Stimulated activated naive B cell treated with anti-CD40 and anti-IgM and Interleukin-4, amounts not matched to agents 10 μg/mL and 1 μg/mL and 100 μg/mL, for 72 hours (primary cell): ENCODE measurements around the gene PPP1R3F.

Experiments
- ATAC-seq, 2 donors: fragments of 150-1000 bp; cut with Tn5 transposase; replicated peaks; 2 replicates each; pipeline ENCODE4 v1.10.0; 2021; ENCODE audit warnings: moderate library complexity in 1 of 2
- DNase-seq: peaks from one replicate; pipeline ENCODE4 v3.0.0; 2021
- H3K27ac Mint-ChIP-seq: one replicate; pipeline ENCODE4 v1.8.0; 2022; ENCODE audit warnings: mild to moderate bottlenecking, mixed read lengths
- H3K27me3 Mint-ChIP-seq, 2 donors: one replicate each; pipeline ENCODE4 v1.8.0; 2022; ENCODE audit warnings: mixed read lengths in 2 of 2
- H3K36me3 Mint-ChIP-seq, 2 donors: one replicate each; pipeline ENCODE4 v1.8.0; 2022; ENCODE audit warnings: mixed read lengths in 2 of 2, mild to moderate bottlenecking in 1 of 2
- H3K4me1 Mint-ChIP-seq, 2 donors: one replicate each; pipeline ENCODE4 v1.8.0; 2022; ENCODE audit warnings: mixed read lengths in 2 of 2, mild to moderate bottlenecking in 1 of 2
- H3K4me3 Mint-ChIP-seq, 2 donors: one replicate each; pipeline ENCODE4 v1.8.0; 2022; ENCODE audit warnings: mild to moderate bottlenecking in 2 of 2, mixed read lengths in 2 of 2, moderate library complexity in 1 of 2
- H3K9me3 Mint-ChIP-seq, 2 donors: one replicate each; pipeline ENCODE4 v1.8.0; 2022; ENCODE audit warnings: mixed read lengths in 2 of 2, mild to moderate bottlenecking in 1 of 2

PPP1R3F gene

GRCh38 chrX:49273181-49273727 is 3.7 kb downstream of the PPP1R3F start:
- H3K27me3 Mint-ChIP-seq = no peaks in the 10 kb centered on the region
- no peak for DNase-seq
- peaks cover 15 to 46% of the 10 kb centered on the region in 2 donors for H3K4me1 Mint-ChIP-seq
- H3K9me3 Mint-ChIP-seq = no peaks in the 10 kb centered on the region
- H3K36me3 Mint-ChIP-seq = peaks cover 15 to 16% of the 10 kb centered on the region in 2 donors
- peak overlapping the region in 1 of 2 donors; percentile 22 for H3K4me3 Mint-ChIP-seq
- H3K27ac Mint-ChIP-seq = no peak overlapping the region
- no peak for ATAC-seq

- Mint-ChIP-seq H3K36me3 (peaks cover 10 to 12% of the 10 kb centered on the region in 2 donors), H3K4me1 (peaks cover 12 to 38% of the 10 kb centered on the region in 2 donors), H3K4me3 (no peak overlapping the region), H3K27ac (no peak overlapping the region), H3K9me3 (no peaks in the 10 kb centered on the region), H3K27me3 (no peaks in the 10 kb centered on the region)
- no peak for ATAC-seq
- no peak for DNase-seq
Observed at GRCh38 chrX:49276207-49276606, 6.6 kb downstream of the PPP1R3F start.

- Mint-ChIP-seq H3K27ac (no peak overlapping the region), H3K4me3 (no peak overlapping the region), H3K27me3 (no peaks in the 10 kb centered on the region), H3K4me1 (peaks cover 10 to 34% of the 10 kb centered on the region in 2 donors), H3K36me3 (peaks cover 7 to 11% of the 10 kb centered on the region in 2 donors), H3K9me3 (no peaks in the 10 kb centered on the region)
- DNase-seq = no peak
- no peak for ATAC-seq
Observed at GRCh38 chrX:49276671-49277534, 7.3 kb downstream of the PPP1R3F start.

- H3K36me3 Mint-ChIP-seq = peaks cover 11 to 13% of the 10 kb centered on the region in 2 donors
- H3K4me1 Mint-ChIP-seq = peaks cover 9 to 36% of the 10 kb centered on the region in 2 donors
- ATAC-seq (no peak), DNase-seq (no peak)
- H3K27me3 Mint-ChIP-seq = peaks cover 0 to 1% of the 10 kb centered on the region in 2 donors
- H3K9me3 Mint-ChIP-seq = no peaks in the 10 kb centered on the region
- H3K4me3 Mint-ChIP-seq = no peak overlapping the region
- H3K27ac Mint-ChIP-seq = no peak overlapping the region
Observed at GRCh38 chrX:49277535-49277830, 7.9 kb downstream of the PPP1R3F start.

GRCh38 chrX:49278081-49278480 is 8.5 kb downstream of the PPP1R3F start:
- no peak for ATAC-seq
- Mint-ChIP-seq H3K27me3 (peaks cover 0 to 6% of the 10 kb centered on the region in 2 donors), H3K4me3 (no peak overlapping the region), H3K4me1 (peaks cover 5 to 33% of the 10 kb centered on the region in 2 donors), H3K36me3 (peaks cover 11 to 15% of the 10 kb centered on the region in 2 donors), H3K27ac (peak overlapping the region; percentile 4), H3K9me3 (no peaks in the 10 kb centered on the region)
- no peak for DNase-seq

GRCh38 chrX:49282647-49283011 is 13.0 kb downstream of the PPP1R3F start:
- Mint-ChIP-seq H3K4me1 (peaks cover 0 to 10% of the 10 kb centered on the region in 2 donors), H3K4me3 (no peak overlapping the region), H3K27ac (no peak overlapping the region), H3K27me3 (peaks cover 0 to 6% of the 10 kb centered on the region in 2 donors), H3K9me3 (no peaks in the 10 kb centered on the region), H3K36me3 (peaks cover 2 to 8% of the 10 kb centered on the region in 2 donors)
- no peak for DNase-seq
- no peak for ATAC-seq

GRCh38 chrX:49284212-49284611 is 14.6 kb downstream of the PPP1R3F start:
- H3K27ac Mint-ChIP-seq = no peak overlapping the region
- peaks cover 0 to 10% of the 10 kb centered on the region in 2 donors for H3K4me1 Mint-ChIP-seq
- no peak overlapping the region for H3K4me3 Mint-ChIP-seq
- ATAC-seq = no peak
- peaks cover 0 to 6% of the 10 kb centered on the region in 2 donors for H3K27me3 Mint-ChIP-seq
- no peaks in the 10 kb centered on the region for H3K9me3 Mint-ChIP-seq
- no peak for DNase-seq
- peaks cover 2 to 8% of the 10 kb centered on the region in 2 donors for H3K36me3 Mint-ChIP-seq

- H3K27me3 Mint-ChIP-seq = peaks cover 0 to 8% of the 10 kb centered on the region in 2 donors
- no peak overlapping the region for H3K27ac Mint-ChIP-seq
- peaks cover under 1 to 8% of the 10 kb centered on the region in 2 donors for H3K36me3 Mint-ChIP-seq
- peaks cover under 1 to 6% of the 10 kb centered on the region in 2 donors for H3K4me1 Mint-ChIP-seq
- no peak for ATAC-seq
- no peaks in the 10 kb centered on the region for H3K9me3 Mint-ChIP-seq
- DNase-seq = no peak
- H3K4me3 Mint-ChIP-seq = no peak overlapping the region
Observed at GRCh38 chrX:49286136-49286535, 16.5 kb downstream of the PPP1R3F start.

GRCh38 chrX:49286581-49286980 is 17.0 kb downstream of the PPP1R3F start:
- peaks cover 0 to 10% of the 10 kb centered on the region in 2 donors for H3K27me3 Mint-ChIP-seq
- ATAC-seq = no peak
- peaks cover 1 to 7% of the 10 kb centered on the region in 2 donors for H3K4me1 Mint-ChIP-seq
- H3K27ac Mint-ChIP-seq = no peak overlapping the region
- H3K4me3 Mint-ChIP-seq = no peak overlapping the region
- no peaks in the 10 kb centered on the region for H3K9me3 Mint-ChIP-seq
- H3K36me3 Mint-ChIP-seq = peaks cover 0 to 8% of the 10 kb centered on the region in 2 donors
- no peak for DNase-seq

- Mint-ChIP-seq H3K27me3 (peaks cover 0 to 11% of the 10 kb centered on the region in 2 donors), H3K9me3 (no peaks in the 10 kb centered on the region), H3K36me3 (peaks cover 0 to under 1% of the 10 kb centered on the region in 2 donors), H3K27ac (no peak overlapping the region), H3K4me3 (no peak overlapping the region), H3K4me1 (peaks cover 6 to 10% of the 10 kb centered on the region in 2 donors)
- no peak for DNase-seq
- no peak for ATAC-seq
Observed at GRCh38 chrX:49287665-49288064, 18.1 kb downstream of the PPP1R3F start.

- peaks cover 0 to 8% of the 10 kb centered on the region in 2 donors for H3K27me3 Mint-ChIP-seq
- H3K4me1 Mint-ChIP-seq = peaks cover 6 to 9% of the 10 kb centered on the region in 2 donors
- H3K36me3 Mint-ChIP-seq = no peaks in the 10 kb centered on the region
- DNase-seq = no peak
- no peaks in the 10 kb centered on the region for H3K9me3 Mint-ChIP-seq
- no peak for ATAC-seq
- H3K27ac Mint-ChIP-seq = no peak overlapping the region
- H3K4me3 Mint-ChIP-seq = no peak overlapping the region
Observed at GRCh38 chrX:49290215-49290614, 20.6 kb downstream of the PPP1R3F start.

- Mint-ChIP-seq H3K4me1 (peaks cover 6 to 9% of the 10 kb centered on the region in 2 donors), H3K27me3 (peaks cover 0 to 8% of the 10 kb centered on the region in 2 donors), H3K36me3 (no peaks in the 10 kb centered on the region), H3K4me3 (no peak overlapping the region), H3K9me3 (no peaks in the 10 kb centered on the region), H3K27ac (peak overlapping the region; percentile 14)
- DNase-seq (peak; percentile 47), ATAC-seq (peak; percentile 75 to 94)
Observed at GRCh38 chrX:49291615-49292337, 22.2 kb downstream of the PPP1R3F start.

GRCh38 chrX:49292400-49293362 is 23.1 kb downstream of the PPP1R3F start:
- H3K4me1 Mint-ChIP-seq = peaks cover 6 to 9% of the 10 kb centered on the region in 2 donors
- ATAC-seq (peak in 1 of 2 donors; percentile 15), DNase-seq (no peak)
- no peaks in the 10 kb centered on the region for H3K36me3 Mint-ChIP-seq
- H3K4me3 Mint-ChIP-seq = no peak overlapping the region
- no peak overlapping the region for H3K27ac Mint-ChIP-seq
- peaks cover 0 to 9% of the 10 kb centered on the region in 2 donors for H3K27me3 Mint-ChIP-seq
- no peaks in the 10 kb centered on the region for H3K9me3 Mint-ChIP-seq
